Body of pancreas (tissue), 4 donors: ENCODE measurements around the gene ZNF335.

Experiments used
- CTCF ChIP-seq, 7 experiments: fragments of 450-650 bp in 4 of 7; fragments of 200-600 bp in 3 of 7; sonication (generic) in 3 of 7; IDR thresholded peaks; one replicate each; pipeline ENCODE4 v1.5.1; 2016 to 2019; ENCODE audit warnings: antibody characterized with exemption in 7 of 7
- POLR2A ChIP-seq, 3 donors: fragments of 450-650 bp; IDR thresholded peaks; one replicate each; pipeline ENCODE4 v1.6.1; 2016; ENCODE audit warnings: antibody characterized with exemption in 3 of 3, mild to moderate bottlenecking in 2 of 3

- peak in 5 of 7 experiments; percentile 8 to 57 (median 45) for TF ChIP-seq CTCF (IDR thresholded peaks at IDR 0.05)
- TF ChIP-seq POLR2A (IDR thresholded peaks at IDR 0.05) = no peak
These were observed 26.9 kb downstream of the ZNF335 start for GRCh38 chr20:45944965-45945677.
